HG02642 (cell line): ENCODE data around the gene HM13.
"Not testable (repeated sequence)": the region's sequence is repeated elsewhere in the genome, so short reads cannot be mapped to it uniquely, and the experiment has no call there.

ENCODE experiments used
- ATAC-seq: cut with Tn5 transposase; IDR thresholded peaks from one replicate; pipeline ENCODE4 v1.9.1; 2021; ENCODE audit warnings: mild to moderate bottlenecking; ENCODE audit not compliant: unreplicated experiment, poor library complexity

HM13 gene

DNA sequence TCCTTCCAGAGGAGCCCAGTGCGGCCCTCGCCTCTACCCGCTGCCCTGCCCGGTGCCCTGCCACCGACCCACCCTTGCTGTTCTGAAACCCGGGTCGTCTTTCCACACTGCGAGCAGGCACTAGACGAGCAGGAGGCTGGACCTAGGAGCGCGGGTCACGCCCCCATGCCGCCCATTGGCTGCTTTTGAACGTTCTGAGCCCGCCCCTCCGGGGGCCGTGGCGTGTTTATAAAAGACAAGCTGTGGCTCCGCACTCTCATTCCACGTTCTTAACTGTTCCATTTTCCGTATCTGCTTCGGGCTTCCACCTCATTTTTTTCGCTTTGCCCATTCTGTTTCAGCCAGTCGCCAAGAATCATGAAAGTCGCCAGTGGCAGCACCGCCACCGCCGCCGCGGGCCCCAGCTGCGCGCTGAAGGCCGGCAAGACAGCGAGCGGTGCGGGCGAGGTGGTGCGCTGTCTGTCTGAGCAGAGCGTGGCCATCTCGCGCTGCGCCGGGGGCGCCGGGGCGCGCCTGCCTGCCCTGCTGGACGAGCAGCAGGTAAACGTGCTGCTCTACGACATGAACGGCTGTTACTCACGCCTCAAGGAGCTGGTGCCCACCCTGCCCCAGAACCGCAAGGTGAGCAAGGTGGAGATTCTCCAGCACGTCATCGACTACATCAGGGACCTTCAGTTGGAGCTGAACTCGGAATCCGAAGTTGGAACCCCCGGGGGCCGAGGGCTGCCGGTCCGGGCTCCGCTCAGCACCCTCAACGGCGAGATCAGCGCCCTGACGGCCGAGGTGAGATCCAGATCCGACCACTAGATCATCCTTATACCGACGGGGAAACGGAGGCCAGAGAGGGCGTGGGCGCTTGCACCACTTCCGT, 91.0 kb downstream of the HM13 start, which contains the start of gene ID1:
ID1 (plus strand) TSS at position 259 of the 871 bp plus-strand sequence; CDS start at position 358, 99 bp downstream.
- peak; percentile 89 for ATAC-seq

DNA sequence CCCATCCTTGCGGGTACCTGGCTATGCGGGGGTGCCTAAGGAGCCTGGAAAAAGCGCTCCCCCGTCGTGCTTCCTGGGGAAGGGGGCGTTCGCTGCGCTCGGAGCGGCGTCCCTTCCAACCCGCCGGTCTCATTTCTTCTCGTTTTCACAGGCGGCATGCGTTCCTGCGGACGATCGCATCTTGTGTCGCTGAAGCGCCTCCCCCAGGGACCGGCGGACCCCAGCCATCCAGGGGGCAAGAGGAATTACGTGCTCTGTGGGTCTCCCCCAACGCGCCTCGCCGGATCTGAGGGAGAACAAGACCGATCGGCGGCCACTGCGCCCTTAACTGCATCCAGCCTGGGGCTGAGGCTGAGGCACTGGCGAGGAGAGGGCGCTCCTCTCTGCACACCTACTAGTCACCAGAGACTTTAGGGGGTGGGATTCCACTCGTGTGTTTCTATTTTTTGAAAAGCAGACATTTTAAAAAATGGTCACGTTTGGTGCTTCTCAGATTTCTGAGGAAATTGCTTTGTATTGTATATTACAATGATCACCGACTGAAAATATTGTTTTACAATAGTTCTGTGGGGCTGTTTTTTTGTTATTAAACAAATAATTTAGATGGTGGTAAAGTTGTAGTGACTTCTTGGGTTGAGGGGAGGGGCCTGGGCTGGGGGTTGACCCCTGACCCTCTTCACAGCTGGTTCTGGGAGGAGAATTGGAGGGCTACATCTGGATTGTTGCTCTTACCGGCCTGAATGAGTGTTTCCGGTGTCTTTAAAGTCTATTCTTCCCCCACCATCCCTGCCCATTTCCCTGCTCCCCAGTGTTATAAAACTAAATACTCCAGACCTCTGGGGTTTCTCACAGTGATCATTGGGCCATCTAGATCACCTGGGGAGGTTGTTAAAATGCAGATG, 91.9 kb downstream of the HM13 start:
- ATAC-seq = no peak

DNA sequence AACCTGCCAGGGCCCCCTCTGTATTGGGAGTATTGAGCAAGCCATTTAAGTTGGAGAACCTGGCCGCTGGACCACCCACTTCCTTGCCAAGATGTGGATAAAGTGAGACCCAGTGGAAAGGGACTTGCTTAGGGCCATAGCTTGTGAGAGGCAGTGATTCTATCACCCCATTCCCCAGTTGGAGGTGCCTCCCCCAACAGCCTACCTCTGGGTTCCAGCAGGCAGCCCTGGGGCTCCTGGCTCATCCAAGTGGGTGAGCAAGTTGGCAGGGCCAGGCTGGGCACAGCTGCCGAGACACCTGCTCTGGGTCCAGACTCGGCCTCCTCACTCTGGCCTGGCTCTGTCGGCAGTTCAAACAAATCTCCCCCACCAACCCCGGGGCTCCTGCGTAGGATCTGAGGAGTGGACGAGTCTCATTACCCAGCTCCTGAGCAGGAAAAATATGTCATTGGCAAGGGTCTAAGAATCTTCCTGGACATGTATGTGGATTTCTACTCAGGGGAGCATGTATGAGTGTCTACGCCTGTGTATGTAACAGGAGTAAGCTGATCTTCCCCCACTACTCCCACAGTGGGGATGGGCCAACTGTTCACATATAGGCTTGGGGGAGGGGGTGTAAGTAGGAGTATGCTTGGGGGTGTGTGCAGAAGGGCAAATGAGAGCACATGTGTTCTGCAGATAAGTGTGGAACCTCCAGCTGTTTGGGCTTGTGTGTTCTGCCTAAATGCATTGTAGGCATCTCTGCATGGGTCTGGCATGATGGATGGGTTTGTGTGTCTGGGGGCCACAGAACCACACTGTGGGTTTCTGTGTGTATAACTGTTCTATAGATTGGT, 92.8 kb downstream of the HM13 start:
- ATAC-seq = no peak

DNA sequence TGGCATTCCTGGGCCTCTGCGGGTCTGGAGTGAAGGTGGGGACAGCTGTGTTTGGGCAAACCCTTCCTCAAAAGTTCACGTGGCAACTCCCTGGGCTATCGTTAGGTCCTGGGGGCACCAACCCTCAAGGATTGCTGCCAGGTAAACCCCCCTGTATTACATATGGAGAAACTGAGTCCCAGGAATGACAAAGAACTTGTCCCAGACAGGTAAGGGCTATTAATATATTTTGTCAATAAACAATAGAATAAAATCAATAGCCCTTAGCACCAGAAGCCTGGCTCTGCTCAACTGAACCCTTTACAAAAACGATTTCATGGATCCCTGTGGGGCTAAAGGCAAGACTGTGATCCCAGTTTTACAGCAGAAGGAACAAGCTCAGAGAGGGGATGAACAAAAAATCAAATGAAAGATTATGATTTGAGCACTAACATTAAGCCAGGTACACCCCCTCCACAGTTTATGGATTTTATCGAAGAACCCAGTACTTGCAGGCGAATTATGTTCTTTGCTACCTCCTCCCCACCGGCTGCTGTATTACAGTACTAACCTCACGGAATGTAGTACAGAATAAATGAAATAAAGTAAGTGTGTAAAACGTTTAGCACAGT, 93.5 kb downstream of the HM13 start:
- no peak for ATAC-seq

DNA sequence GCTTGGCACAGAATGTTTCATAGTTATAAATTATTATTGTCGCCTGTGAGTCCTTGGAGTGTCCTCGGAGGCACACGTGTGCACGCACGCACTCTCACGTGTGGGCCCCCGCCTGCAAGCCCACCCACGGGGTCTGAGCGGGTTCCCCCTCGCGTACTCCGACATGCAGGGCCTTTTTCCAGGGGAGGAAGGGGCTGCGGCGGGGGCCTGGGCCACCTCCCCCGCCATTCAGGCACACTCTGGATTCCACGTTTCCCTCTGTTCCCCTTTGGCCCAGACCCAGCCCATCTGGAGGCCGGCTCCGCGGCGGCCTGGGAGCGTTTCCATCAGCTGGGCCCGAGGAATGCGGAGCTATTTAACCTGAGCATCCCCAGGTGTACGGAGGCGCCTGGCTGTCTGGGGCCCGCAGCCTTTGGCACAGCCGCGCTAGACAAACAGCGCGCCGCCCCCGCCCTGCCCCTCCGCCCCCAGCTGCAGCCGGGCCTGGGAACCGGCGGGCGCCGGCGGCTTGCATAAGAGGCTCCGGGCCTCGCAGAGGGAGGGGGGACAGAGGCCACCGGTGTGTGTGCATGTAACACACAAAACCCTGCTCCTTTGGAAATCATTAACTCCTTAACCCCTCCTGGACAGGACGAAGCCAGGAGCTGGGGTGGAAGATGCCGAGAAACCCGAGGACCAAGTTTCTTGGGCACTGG, 94.2 kb downstream of the HM13 start:
- ATAC-seq = no peak

DNA sequence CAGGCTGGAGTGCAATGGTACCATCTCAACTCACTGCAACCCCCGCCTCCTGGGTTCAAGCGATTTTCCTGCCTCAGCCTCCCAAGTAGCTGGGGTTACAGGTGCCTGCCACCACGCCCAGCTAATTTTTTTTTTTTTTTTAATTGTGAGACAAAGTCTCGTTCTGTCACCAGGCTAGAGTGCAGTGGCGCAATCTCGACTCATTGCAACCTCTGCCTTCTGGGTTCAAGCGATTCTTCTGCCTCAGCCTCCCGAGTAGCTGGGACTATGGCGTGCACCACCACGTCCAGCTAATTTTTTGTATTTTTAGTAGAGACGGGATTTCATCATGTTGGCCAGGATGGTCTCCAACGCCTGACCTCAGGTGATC, 98.0 kb downstream of the HM13 start:
- ATAC-seq = not testable (repeated sequence)

DNA sequence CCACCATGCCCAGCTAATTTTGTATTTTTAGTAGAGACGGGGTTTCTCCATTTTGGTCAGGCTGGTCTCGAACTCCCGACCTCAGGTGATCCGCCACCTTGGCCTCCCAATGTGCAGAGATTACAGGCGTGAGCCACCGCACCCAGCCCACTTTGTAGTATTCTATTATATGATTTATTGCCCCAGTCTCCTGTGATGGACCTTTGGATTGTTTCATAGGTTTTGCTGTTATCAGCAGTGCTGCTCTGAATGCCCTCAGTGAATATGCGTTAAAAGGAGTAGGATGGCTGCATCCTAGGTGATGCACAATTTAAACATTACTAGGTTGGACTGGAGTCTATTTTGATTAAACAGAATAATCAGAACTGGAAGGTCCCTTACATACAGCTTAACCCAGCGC, 101.2 kb downstream of the HM13 start:
- ATAC-seq = no peak

DNA sequence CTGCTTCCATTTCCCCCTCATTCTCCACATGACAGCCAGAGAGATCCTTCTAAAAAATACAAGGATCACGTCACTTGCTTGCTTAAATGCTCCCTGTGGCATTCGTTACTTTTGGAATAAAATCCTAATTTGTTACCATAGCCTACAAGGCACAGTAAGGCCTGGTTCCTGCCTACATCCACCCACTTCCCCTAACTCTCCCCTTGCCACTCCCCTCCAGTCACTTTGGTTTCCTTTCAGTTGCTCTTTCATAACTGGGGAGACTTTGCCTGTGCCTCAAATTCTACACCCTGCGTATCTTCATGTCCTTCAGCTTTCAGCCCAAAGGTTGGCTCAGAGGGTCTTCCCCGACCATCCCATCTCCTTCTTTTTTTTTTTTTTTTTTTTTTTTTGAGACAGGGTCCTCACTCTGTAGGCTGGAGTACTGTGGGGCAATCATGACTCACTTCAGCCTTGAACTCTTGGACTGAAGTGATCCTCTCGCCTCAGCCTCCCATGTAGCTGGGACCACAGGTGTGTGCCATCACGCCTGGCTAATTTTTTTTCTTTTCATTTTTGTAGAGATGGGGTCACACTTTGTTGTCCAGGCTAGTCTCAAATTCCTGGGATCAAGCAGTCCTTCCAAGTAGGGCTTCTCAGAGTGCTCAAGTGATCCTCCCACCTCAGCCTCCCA, 103.3 kb downstream of the HM13 start:
- ATAC-seq = no peak
